GM18907 (cell line): Measurements from ENCODE around the gene TSPAN7.
A peak's percentile ranks its signal among the peaks of the same experiment; 100 is the strongest.

Source experiments
- ATAC-seq: cut with Tn5 transposase; IDR thresholded peaks from one replicate; pipeline ENCODE4 v1.9.1; 2021; ENCODE audit warnings: mild to moderate bottlenecking, moderate library complexity; ENCODE audit not compliant: unreplicated experiment

The TSPAN7 gene

DNA sequence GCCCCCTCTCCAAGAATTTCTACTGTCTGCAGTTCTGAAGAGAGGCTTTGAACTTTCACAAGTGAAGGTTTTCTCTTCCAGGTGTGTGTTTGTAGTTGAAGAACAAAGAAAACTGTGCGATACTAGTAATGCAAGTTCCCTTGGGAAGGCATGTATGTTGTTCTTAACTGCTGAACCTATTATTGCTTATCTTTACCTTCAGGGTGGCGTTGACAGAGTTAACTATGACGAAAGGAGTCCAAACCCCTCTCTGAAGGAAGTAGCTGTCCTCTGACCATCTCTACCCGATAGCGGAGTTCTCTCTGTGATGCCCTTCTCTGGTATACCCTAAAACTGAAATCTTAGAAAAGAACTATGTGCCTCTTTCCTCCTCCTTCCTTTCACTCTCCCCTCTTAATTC is 79.9 kb downstream of the TSPAN7 start:
- no peak for ATAC-seq

GRCh38 chrX:38643903-38644302 is 82.6 kb downstream of the TSPAN7 start:
- ATAC-seq: no peak

- ATAC-seq: no peak
Measured at GRCh38 chrX:38646129-38646528, 84.8 kb downstream of the TSPAN7 start.

DNA sequence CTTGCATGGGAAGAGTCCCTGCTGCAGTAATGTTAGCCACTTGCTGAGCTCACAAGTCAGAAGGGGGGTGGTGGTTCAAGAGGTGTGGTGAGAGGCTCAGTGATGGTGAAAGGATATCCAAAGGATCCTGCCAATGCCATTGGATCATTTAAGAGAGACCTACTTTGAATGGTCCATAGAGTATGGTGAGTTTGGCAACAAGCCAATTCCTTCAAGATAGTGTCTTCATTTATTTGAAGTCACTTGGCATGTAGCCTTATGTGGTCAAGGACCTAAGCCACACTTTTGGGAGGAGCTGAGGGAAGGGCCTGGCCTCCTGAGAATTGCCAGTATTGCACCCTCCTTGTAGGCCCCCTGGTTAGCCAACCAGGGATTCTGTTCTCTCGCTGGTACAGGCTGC is 87.9 kb downstream of the TSPAN7 start:
- no peak for ATAC-seq

DNA sequence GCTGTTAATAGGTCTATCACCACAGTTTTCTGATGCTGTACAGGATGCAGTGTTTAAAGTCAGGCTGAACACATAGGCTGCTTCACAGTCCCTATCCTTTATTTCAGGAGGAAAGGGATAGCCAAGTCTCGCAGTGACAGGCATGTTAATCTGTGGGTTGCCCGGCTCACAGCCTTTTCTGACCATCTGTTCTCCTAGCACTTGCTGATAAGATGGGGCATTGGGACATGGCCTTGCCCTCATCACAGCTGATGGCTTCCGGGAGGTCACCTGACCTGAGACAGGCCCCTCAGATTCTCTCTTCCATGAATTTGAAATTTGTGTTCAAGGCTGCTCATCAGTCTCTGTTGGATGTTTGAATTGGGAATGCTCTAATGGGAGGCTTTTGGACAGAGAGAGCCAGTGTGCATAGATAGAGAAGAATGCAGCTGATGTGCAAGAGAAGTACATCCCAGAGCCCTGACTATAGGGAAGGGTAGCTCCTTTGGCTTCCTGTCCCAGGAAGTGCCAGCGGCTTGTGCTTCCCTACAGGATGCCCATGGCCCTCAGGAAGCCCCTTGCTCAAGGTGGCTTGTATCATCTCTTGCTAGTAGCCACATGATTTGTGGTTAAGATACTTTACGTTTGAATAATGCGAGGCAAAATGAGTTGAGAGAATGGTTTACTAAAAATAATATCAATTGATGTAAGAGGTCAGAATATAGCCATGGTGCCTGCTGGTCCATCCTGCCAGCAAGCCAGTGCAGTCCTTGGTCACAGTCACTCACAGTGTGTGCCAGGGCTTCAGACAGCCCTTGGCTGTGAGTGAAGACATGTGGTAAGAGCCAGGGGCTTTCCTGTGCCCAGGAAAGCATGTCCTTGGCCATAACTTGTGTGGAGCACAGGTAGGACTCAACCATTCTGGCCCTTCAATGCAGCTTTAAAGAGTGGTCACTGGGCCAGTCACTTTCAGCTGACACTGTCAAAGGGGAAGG is 88.6 kb downstream of the TSPAN7 start:
- no peak for ATAC-seq

GRCh38 chrX:38651625-38652601 is 90.6 kb downstream of the TSPAN7 start:
- ATAC-seq: no peak

GRCh38 chrX:38652934-38653442 is 91.6 kb downstream of the TSPAN7 start:
- ATAC-seq: no peak

- ATAC-seq: no peak
Measured at GRCh38 chrX:38654302-38654701, 93.0 kb downstream of the TSPAN7 start.

DNA sequence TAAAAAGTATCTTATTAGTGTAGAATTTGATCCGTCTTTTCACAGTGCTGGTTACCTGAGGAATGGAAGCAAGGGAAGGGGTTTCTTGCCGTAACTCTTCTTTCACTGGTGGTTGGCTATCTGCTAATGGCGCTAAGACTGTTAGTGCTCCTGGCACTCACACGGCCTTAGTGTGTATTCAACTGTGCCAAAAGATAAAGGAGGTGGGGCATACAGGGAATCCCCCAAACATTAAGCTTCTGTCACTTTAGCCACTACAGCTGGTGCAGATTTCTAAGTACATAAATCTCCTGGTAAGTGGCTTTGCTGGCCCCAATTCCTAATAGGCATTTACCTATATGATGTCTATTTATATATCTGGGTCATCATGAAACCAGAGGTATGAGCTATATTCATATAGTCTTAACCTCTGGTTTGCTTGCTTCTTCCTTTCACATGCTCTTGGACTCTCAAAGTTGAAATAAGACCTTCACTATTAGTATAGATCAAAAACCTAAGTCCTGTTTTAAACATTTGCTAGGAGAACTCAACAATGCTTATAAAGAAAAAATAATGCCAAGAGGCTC is 95.1 kb downstream of the TSPAN7 start:
- ATAC-seq: no peak

GRCh38 chrX:38657562-38657961 is 96.2 kb downstream of the TSPAN7 start:
- no peak for ATAC-seq

- no peak for ATAC-seq
Measured at GRCh38 chrX:38660395-38661102, 99.2 kb downstream of the TSPAN7 start.

- no peak for ATAC-seq
Measured at GRCh38 chrX:38661103-38661441, 99.7 kb downstream of the TSPAN7 start.

- peak; percentile 58 for ATAC-seq
Measured at GRCh38 chrX:38661561-38661960, 100.2 kb downstream of the TSPAN7 start.

GRCh38 chrX:38662640-38663039 is 101.3 kb downstream of the TSPAN7 start:
- no peak for ATAC-seq

DNA sequence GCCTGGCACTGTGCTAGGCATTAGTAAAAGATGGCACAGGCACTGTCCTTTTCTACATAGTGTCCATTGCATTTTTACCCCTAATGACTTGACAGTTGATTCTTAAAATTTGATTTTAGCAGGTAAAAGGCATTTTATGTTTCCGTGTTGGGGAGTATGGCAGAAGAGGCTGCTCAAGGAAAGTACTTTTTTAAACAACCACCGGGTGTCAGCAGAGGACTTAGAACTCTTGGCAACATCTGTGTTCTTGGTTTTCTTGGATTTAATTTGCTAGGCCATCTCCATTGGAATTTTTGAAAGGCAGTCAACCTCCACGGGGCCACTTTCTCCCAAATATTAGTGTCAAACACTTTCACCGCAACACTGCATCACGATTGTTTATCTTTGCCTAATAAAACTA is 102.9 kb downstream of the TSPAN7 start:
- no peak for ATAC-seq

DNA sequence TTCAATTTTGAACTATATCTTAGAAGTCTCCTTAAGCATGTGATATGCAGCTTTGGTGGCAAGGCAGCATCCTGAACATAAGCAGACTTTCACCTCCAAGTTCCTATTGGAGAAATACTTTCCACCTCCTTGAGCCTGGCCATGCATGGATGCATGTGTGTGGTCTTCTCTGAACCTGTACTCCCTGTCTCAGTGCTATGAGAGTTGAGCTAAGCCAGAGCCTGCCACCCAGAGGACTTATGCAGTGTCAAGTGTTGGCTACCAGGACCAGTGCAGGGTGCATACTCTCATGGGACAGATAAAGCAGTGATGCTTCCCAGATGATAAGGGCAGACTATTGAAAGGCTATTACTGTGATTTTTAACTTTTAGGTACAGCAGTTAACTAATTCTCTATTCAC is 105.6 kb downstream of the TSPAN7 start:
- no peak for ATAC-seq

DNA sequence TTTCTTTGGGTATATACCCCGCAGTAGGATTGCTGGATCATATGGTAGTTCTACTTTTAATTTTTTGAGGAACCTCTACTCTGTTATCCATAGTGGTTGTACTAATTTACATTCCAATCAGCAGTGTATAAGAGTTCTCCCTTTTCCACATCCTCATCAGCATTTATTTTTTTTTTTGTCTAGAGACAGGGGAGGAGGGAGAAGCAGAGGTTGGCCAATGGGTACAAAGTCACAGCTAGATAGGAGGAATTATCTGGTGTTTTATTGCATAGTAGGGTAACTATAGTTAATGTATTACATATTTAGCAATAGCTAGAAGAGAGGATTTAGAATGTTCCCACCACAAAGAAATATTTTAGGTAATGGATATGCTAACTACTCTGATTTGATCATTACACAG is 107.4 kb downstream of the TSPAN7 start:
- no peak for ATAC-seq

DNA sequence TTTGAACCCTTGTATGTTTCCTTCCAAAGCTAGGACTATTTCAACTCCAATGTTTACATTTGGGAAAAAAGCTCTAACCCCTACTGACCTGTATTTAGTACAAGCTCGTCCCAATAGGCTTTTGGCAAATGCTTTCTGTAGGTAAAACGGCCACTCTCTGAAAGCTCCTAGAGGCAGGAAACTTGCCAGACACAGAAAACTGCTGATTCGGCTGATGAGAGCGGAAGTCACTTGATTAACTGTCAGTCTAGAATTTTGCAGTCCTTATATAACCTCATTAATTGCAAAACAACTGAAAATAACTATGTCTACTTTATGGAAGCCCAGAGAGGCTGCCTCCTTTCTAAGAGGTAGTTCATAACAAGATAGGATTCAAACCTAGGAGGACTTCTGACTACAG is 108.1 kb downstream of the TSPAN7 start:
- ATAC-seq: no peak

GRCh38 chrX:38672646-38673045 is 111.3 kb downstream of the TSPAN7 start:
- ATAC-seq: no peak

- ATAC-seq: no peak
Measured at GRCh38 chrX:38675856-38676255, 114.5 kb downstream of the TSPAN7 start.
